ENCODE data around the gene HIBCH. TPM values are rescaled to one million over a fixed set of nuclear protein-coding genes. Genes with fewer than 3 reads are reported as not detected.
A peak's percentile ranks its signal among the peaks of the same experiment; 100 is the strongest.

Gene HIBCH
- total RNA-seq, 1 donor from 2014 or later: 23.3 TPM

- Histone ChIP-seq H3K27me3 (no peaks in the 10 kb centered on the region), H3K36me3 (no peaks in the 10 kb centered on the region), H3K9me3 (no peaks in the 10 kb centered on the region), H3K4me3 (peak overlapping the region; percentile 73), H3K27ac (peak overlapping the region; percentile 88), H3K4me1 (peaks cover 10% of the 10 kb centered on the region)
- peak; percentile 34 for TF ChIP-seq CTCF (IDR thresholded peaks at IDR 0.05)
- no peak for DNase-seq
- peak; percentile 66 for ATAC-seq
- intact Hi-C loops (cut with DNase I): no loop called here
These were observed 24.7 kb upstream of the HIBCH start for GRCh38 chr2:190344276-190344827.

GRCh38 chr2:190343536-190344275, 24.1 kb upstream of the HIBCH start, which contains the start of gene INPP1:
Gene INPP1 (plus strand): TSS chr2:190343589. CDS start chr2:190360103, 16,514 bp downstream.
- DNase-seq: peak; percentile 89
- H3K36me3 ChIP-seq: no peaks in the 10 kb centered on the region
- no peaks in the 10 kb centered on the region for H3K9me3 ChIP-seq
- peak within 1 kb of the TSS; percentile 88 for H3K27ac ChIP-seq
- no peak for TF ChIP-seq CTCF (IDR thresholded peaks at IDR 0.05)
- H3K27me3 ChIP-seq: no peaks in the 10 kb centered on the region
- ATAC-seq: peak; percentile 92
- H3K4me3 ChIP-seq: peak within 1 kb of the TSS; percentile 73
- peaks cover 10% of the 10 kb centered on the region for H3K4me1 ChIP-seq
- intact Hi-C loops (cut with DNase I): no loop called here

- H3K36me3 ChIP-seq: no peaks in the 10 kb centered on the region
- H3K27me3 ChIP-seq: no peaks in the 10 kb centered on the region
- no peak for TF ChIP-seq CTCF (IDR thresholded peaks at IDR 0.05)
- intact Hi-C loops (cut with DNase I): no loop called here
- H3K4me1 ChIP-seq: peaks cover 10% of the 10 kb centered on the region
- H3K4me3 ChIP-seq: peak overlapping the region; percentile 73
- no peak for DNase-seq
- H3K9me3 ChIP-seq: no peaks in the 10 kb centered on the region
- no peak for ATAC-seq
- H3K27ac ChIP-seq: peak overlapping the region; percentile 88
These were observed 23.5 kb upstream of the HIBCH start for GRCh38 chr2:190343089-190343535.

- H3K4me3 ChIP-seq: no peak overlapping the region
- H3K9me3 ChIP-seq: no peaks in the 10 kb centered on the region
- ATAC-seq: no peak
- H3K4me1 ChIP-seq: peaks cover 10% of the 10 kb centered on the region
- H3K27ac ChIP-seq: peak overlapping the region; percentile 88
- no peak for TF ChIP-seq CTCF (IDR thresholded peaks at IDR 0.05)
- no peaks in the 10 kb centered on the region for H3K36me3 ChIP-seq
- DNase-seq: no peak
- intact Hi-C loops (cut with DNase I): no loop called here
- no peaks in the 10 kb centered on the region for H3K27me3 ChIP-seq
These were observed 23.0 kb upstream of the HIBCH start for GRCh38 chr2:190342611-190343010.

GRCh38 chr2:190340369-190340768, 20.7 kb upstream of the HIBCH start:
- H3K27ac ChIP-seq: no peak overlapping the region
- DNase-seq: no peak
- no peak for ATAC-seq
- intact Hi-C loops (cut with DNase I): no loop called here
- no peaks in the 10 kb centered on the region for H3K36me3 ChIP-seq
- no peaks in the 10 kb centered on the region for H3K27me3 ChIP-seq
- H3K4me3 ChIP-seq: no peak overlapping the region
- peaks cover 10% of the 10 kb centered on the region for H3K4me1 ChIP-seq
- no peaks in the 10 kb centered on the region for H3K9me3 ChIP-seq
- TF ChIP-seq CTCF (IDR thresholded peaks at IDR 0.05): no peak

All from upper lobe of right lung (tissue), 1 donor.